Epidermal melanocyte (primary cell): ENCODE results near the gene SPACDR.
"Not testable (repeated sequence)": the region's sequence is repeated elsewhere in the genome, so short reads cannot be mapped to it uniquely, and the experiment has no call there.

Experiments
- DNase-seq: peaks from one replicate; pipeline ENCODE4 v3.0.0; 2011; ENCODE audit warnings: low spot score; ENCODE audit not compliant: insufficient read length

SPACDR gene

DNA sequence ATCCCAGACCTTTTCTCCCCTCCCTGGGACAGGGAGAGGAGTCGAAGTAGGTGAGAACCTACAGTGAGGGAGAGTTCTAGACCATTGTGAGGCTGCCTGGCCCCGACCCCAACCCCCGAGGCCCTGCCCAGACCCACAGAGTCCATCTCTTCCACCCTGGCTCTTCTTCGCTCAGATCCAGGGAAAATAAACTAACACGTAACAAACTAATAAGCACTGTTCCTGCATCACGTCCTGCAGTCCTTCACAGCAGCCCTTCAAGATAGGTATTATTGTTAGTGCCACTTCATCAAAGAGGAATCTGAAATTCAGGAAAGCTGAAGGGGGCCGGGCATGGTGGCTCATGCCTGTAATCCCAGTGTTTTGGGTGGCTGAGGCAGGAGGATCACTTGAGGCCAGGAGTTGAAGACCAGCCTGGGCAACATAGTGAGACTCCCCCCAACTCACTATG is at the start of gene SPACDR:
TSS of gene SPACDR (minus strand) at position 51 of the 451 bp plus-strand sequence. CDS start 235 bp downstream, outside the sequence.
- no peak for DNase-seq

GRCh38 chr7:100513212-100513810 is 49.3 kb upstream of the SPACDR start:
- no peak for DNase-seq

DNA sequence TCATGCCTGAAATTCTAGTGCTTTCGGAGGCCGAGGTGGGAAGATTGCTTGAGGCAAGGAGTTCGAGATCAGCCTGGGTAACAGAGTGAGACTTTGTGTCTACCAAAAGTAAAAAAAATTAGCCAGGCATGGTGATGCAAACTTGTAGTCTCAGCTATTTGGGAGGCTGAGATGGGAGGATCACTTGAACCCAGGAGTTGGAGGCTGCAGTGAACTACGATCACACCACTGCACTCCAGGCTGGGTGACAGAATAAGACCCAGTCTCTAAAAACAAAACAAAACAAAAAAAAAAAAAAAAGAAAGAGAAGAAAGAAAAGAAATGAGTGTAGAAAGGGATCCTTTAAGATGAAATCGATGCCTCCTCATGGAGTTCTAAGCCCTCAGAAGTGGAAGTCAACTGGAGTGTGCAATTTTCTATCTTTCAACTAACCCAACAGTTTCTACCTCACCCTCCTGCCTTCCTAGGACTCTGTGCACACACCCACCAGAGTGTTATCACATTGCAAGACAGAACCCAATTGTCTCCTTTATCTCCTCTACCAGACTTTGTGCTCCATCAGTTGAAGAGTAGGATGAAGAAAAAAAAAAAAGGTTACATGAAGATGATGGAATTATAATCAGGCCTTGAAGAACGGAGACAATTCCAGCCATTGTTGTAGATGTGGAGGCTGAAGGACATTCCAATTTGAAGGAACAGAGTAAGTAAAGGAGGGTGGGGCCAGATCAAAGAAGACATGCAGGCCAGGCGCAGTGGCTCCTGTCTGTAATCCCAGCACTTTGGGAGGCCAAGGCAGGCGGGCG is 46.6 kb upstream of the SPACDR start:
- DNase-seq = no peak

GRCh38 chr7:100509231-100509630 is 45.2 kb upstream of the SPACDR start:
- DNase-seq = no peak

DNA sequence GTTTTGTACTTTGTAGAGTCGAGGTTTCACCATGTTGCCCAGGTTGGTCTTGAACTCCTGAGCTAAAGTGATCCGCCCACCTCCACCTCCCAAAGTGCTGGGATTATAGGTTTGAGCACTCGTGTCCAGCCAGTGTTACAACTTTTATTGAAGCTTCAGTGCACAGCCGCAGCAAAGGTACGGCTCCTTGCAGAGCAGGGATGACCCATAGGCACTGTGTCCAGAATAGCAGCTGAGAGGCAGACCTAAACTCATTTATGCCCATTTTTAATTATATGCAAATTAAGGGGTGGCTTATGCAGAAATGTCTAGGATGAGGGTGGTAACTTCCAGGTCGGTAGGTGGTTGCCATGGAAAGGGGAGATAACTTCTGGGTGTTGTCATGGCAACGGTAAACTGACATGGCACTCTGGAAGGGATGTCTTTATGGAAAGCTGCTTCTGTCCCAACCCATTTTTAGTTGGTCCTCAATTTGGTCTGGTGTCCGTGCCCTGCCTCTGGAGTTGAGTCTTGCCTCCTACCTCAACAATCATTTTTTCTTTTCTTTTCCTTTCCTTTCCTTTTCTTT is 42.4 kb upstream of the SPACDR start:
- no peak for DNase-seq

DNA sequence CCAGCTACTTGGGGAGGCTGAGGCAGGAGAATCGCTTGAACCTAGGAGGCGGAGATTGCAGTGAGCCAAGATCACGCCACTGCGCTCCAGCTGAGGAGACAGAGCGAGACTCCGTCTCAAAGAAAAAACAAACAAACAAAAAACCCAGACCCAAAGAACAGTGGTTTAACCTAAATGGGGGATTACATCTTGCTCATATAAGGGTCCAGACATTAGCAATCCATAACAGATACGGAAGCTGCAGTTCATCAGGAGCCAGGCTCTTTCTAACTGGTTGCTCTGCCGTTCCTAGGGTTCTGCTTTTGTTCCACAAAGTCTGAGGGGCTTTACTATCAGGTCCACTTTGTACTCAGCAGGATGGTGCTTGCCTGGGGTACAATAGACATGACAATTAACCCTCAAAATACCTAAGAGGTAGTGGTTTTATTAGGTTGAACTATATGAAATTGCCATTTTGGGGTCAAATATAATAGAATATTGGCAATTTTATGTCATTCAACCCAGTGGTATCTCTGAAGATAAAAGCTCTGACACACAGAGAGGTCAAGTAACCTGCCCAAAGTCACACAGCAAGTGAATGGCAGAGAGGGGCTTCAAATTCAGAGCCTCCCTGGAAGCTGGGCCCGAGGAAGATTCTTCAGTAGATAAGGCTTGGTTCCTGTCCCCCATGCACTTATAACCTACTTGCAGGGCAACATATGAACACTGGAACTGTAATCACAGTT is 41.0 kb upstream of the SPACDR start:
- DNase-seq = no peak

DNA sequence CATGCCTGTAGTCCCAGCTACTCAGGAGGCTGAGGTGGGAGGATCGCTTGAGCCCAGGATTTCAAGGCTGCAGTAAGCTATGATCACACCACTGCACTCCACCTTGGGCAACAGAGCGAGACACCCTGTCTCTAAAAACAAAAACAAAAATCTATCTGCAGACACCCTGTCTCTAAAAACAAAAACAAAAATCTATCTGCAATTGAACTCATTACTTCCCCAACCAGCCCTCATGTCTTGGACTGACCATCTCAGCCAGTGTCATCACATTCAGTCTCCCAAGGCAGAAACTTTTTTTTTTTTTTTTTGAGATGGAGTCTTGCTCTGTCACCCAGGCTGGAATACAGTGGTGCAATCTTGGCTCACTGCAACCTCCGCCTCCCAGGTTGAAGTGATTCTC is 40.0 kb upstream of the SPACDR start:
- not testable (repeated sequence) for DNase-seq

DNA sequence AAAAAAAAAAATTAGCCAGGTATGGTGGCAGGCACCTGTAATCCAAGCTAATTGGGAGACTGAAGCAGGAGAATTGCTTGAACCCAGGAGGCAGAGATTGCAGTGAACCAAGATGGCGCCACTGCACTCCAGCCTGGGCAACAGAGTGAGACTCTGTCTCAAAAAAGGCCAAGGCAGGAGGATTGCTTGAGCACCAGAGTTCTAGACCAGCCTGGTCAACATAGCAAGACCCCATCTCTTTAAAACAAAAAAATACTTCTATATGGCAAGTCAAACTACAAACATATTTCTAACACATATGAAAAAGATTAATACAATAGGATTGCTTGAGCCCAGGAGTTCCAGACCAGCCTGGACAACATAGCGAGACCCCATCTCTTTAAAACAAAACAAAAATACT is 36.7 kb upstream of the SPACDR start:
- not testable (repeated sequence) for DNase-seq

DNA sequence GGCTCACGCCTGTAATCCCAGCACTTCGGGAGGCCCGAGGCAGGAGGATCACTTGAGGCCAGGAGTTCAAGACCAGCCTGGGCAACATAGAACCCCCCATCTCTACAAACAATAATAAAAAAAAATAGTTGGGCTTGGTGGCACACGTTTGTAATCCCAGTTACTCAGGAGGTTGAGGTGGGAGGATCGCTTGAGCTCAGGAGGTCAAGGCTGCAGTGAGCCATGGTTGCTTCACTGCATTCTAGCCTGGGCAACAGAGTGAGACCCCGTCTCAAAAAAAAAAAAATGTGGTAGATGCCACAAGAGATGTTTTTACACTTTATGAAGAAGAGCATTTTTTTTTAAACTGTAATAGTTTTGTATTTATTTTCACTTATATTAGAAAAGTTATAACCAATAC is 32.4 kb upstream of the SPACDR start:
- DNase-seq = no peak

GRCh38 chr7:100493476-100494264 is 29.6 kb upstream of the SPACDR start:
- no peak for DNase-seq

DNA sequence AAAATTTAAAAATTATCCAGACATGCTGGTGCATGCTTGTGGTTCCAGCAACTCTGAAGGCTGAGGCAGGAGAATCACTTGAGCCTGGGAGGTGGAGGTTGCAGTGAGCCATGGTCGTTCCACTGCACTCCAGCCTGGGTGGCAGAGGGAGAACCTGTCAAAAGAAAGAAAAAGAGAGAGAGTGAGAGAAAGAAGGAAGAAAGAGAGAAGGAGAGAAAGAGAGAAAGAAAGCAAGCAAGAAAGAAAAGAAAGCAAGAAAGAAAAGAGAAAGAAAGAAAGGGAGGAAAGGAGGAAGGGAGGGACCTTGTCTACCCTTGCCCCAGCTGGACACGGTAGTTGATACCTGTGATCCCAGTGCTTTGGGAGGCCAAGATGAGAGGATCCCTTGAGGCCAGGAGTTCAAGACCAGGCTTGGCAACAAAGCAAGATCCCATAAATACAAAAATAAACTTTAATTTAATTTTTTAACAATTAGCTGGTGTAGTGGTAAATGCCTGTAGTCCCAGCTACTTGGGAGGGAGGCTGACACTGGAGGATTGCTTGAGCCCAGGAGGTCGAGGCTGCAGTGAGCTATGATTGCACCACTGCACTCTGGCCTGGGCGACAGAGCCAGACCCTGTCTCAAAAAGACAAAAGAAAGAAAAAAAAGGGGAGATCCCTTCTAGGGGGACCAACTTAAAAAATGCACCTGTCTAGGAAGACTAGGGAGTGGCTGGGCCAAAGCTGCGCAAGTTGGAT is 28.8 kb upstream of the SPACDR start:
- no peak for DNase-seq

GRCh38 chr7:100491192-100491578 is 27.1 kb upstream of the SPACDR start:
- DNase-seq = no peak

GRCh38 chr7:100490483-100491191 is 26.6 kb upstream of the SPACDR start:
- no peak for DNase-seq

DNA sequence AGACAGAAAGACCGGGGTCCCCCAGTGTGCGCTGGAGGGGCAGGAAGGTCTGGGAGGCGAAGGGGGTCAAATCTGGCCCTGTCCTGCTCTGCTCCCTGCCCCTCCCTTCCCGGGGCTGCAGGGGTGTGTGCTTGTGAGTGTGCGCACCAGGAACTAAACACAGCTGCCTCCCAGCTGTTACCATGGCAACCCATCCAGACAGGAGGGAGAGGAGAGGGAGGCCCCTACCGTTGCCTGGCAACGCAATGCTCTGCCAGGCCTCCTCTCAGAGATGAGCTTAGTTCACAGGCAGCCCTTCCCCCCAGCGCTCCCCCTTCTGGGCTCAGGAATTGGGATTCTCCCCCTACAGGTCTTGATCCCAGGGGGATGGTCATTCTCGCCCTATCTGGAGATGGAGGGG is 25.8 kb upstream of the SPACDR start:
- peak; percentile 96 for DNase-seq

GRCh38 chr7:100489121-100489520 is 25.1 kb upstream of the SPACDR start:
- DNase-seq = no peak

DNA sequence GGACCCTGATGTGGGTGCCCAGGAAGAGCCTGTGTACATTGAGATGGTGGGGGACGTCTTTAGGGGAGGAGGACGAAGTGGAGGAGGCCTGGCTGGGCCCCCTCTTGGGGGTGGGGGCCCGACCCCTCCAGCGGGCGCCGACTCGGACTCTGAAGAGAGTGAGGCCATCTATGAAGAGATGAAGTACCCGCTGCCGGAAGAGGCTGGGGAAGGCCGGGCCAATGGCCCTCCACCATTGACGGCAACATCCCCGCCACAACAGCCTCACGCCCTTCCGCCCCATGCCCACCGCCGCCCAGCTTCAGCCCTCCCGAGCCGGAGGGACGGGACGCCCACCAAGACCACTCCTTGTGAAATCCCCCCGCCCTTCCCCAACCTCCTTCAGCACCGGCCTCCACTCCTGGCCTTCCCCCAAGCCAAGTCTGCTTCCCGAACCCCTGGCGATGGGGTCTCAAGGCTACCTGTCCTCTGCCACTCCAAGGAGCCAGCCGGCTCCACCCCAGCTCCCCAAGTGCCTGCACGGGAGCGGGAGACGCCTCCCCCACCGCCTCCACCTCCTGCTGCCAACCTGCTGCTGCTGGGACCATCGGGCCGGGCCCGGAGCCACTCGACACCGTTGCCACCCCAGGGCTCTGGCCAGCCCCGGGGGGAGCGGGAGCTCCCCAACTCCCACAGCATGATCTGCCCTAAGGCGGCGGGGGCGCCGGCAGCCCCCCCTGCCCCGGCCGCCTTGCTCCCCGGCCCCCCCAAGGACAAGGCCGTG is 24.5 kb upstream of the SPACDR start:
- no peak for DNase-seq

- DNase-seq = no peak
These were observed 22.8 kb upstream of the SPACDR start for GRCh38 chr7:100486753-100487446.

DNA sequence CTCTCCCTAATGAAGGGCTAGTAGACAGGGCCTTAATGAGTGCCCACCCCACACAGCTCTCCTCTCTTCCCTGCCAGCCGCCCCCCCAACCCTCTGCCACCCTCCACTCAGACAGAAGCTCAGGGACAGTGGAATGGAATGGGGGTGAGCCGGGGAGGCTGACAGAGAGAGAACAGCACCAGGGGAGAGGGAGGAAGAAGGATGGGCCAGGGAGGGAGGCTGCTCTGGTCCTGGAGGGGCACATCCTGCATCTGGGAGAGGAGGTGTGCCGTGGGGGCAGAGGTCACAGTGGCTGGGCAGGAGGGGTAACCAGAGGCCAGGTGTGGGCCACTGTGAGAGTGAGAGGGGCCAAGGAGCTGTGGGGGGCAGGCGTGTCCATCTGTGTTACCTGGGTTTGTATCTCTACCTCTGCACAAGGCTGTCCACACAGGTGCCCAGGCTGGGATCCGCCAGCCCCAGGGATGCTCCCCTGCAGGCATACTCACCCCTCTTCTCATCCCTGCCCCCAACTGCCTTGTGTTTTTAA is 22.1 kb upstream of the SPACDR start:
- no peak for DNase-seq
